GM10248 (cell line): ENCODE data around the gene ZNRF3.
"Not testable (repeated sequence)": the region's sequence is repeated elsewhere in the genome, so short reads cannot be mapped to it uniquely, and the experiment has no call there.

Source experiments
- CTCF ChIA-PET: fragments of 300-600 bp; sonication (Branson Sonifier 250); formaldehyde crosslinking; extraction: SDS; loops from one replicate; lab custom pipeline; 2021; ENCODE audit warnings: antibody characterized with exemption; lab: Yijun Ruan, JAX
- POLR2A ChIA-PET: fragments of 350-650 bp; sonication (Branson Sonifier 250); formaldehyde crosslinking; extraction: SDS; loops from one replicate; lab custom pipeline; 2020; ENCODE audit warnings: antibody characterized with exemption; lab: Yijun Ruan, JAX
- DNase-seq: peaks from one replicate; pipeline ENCODE4 v3.0.0; 2012; ENCODE audit errors: extremely low spot score
- CTCF ChIP-seq: IDR thresholded peaks from 2 replicates; pipeline ENCODE4 v1.5.1; 2012; ENCODE audit warnings: mild to moderate bottlenecking, low read depth; ENCODE audit errors: extremely low read depth, missing control alignments, control extremely low read depth

Gene ZNRF3

GRCh38 chr22:28948424-28948823 is 65.1 kb downstream of the ZNRF3 start:
- no peak for DNase-seq
- POLR2A ChIA-PET: no interaction called here
- CTCF ChIA-PET: interaction anchor here (1.3 kb wide), 1 partner anchor 9 kb away, joined by 3 read pairs; no protein-coding TSS in a partner anchor
- no peak for TF ChIP-seq CTCF

GRCh38 chr22:28948860-28949551 is 65.6 kb downstream of the ZNRF3 start:
- POLR2A ChIA-PET, DNase-seq: not testable (repeated sequence)
- CTCF ChIA-PET: interaction anchor here (0.9 to 1.3 kb wide), 2 partner anchors 10 to 39 kb away, joined by 3 read pairs; no protein-coding TSS in a partner anchor

- ChIA-PET POLR2A (no interaction called here), CTCF (interaction anchor here (0.9 kb wide), 1 partner anchor 38 kb away, joined by 3 read pairs; no protein-coding TSS in a partner anchor)
- TF ChIP-seq CTCF: no peak
- DNase-seq: no peak
Measured at GRCh38 chr22:28949788-28950187, 66.4 kb downstream of the ZNRF3 start.

GRCh38 chr22:28950617-28951411 is 67.4 kb downstream of the ZNRF3 start:
- no peak for DNase-seq
- ChIA-PET POLR2A (no interaction called here), CTCF (interaction anchor here (1.3 kb wide), 1 partner anchor 90 kb away, joined by 3 read pairs; no protein-coding TSS in a partner anchor)
- TF ChIP-seq CTCF: no peak

- ChIA-PET CTCF (interaction anchor here (1.3 kb wide), 1 partner anchor 90 kb away, joined by 3 read pairs; no protein-coding TSS in a partner anchor), POLR2A (no interaction called here)
- no peak for TF ChIP-seq CTCF
- no peak for DNase-seq
Measured at GRCh38 chr22:28951530-28951929, 68.2 kb downstream of the ZNRF3 start.

- TF ChIP-seq CTCF: no peak
- DNase-seq: no peak
- ChIA-PET CTCF (interaction anchor here (1.3 kb wide), 1 partner anchor 89 kb away, joined by 3 read pairs; no protein-coding TSS in a partner anchor), POLR2A (no interaction called here)
Measured at GRCh38 chr22:28951969-28952521, 68.7 kb downstream of the ZNRF3 start.
